Gastrocnemius medialis (tissue), 4 donors: ENCODE data around the gene NUDT4B.
"Not testable (repeated sequence)": the region's sequence is repeated elsewhere in the genome, so short reads cannot be mapped to it uniquely, and the experiment has no call there.

Source experiments
- CTCF ChIP-seq, 5 experiments: fragments of 450-650 bp in 3 of 5; fragments of 200-600 bp in 2 of 5; sonication (generic) in 2 of 5; IDR thresholded peaks in 4 of 5; conservative IDR thresholded peaks in 1 of 5; 1 replicate in 4 of 5; 2 replicates in 1 of 5; pipeline ENCODE4 v1.5.1; 2016 to 2019; ENCODE audit warnings: antibody characterized with exemption in 5 of 5, mild to moderate bottlenecking in 3 of 5, moderate library complexity in 3 of 5
- POLR2A ChIP-seq, 2 donors: fragments of 450-650 bp; IDR thresholded peaks; one replicate each; pipeline ENCODE4 v1.6.1; 2017; ENCODE audit warnings: antibody characterized with exemption in 2 of 2, mild to moderate bottlenecking in 2 of 2, moderate library complexity in 2 of 2

GRCh38 chr1:148758412-148758811, 9.8 kb downstream of the NUDT4B start:
- TF ChIP-seq POLR2A (IDR thresholded peaks at IDR 0.05); CTCF (IDR thresholded peaks at IDR 0.05 in 4 of 5, conservative IDR thresholded peaks at IDR 0.05 in 1 of 5): not testable (repeated sequence)
